G401.6 (cell line): Measurements from ENCODE around the gene BMPR1A.
"Not testable (repeated sequence)": the region's sequence is repeated elsewhere in the genome, so short reads cannot be mapped to it uniquely, and the experiment has no call there.

ENCODE experiments used
- FAIRE-seq: peaks from 2 replicates; lab custom pipeline; 2012; peaks lifted over from hg19 to GRCh38; lab: Jason Lieb, UNC

Gene BMPR1A

GRCh38 chr10:86971232-86971991, 215.0 kb downstream of the BMPR1A start:
- FAIRE-seq: no peak

GRCh38 chr10:86972613-86973380, 216.4 kb downstream of the BMPR1A start:
- no peak for FAIRE-seq

GRCh38 chr10:86974484-86974883, 218.1 kb downstream of the BMPR1A start:
- FAIRE-seq: no peak

GRCh38 chr10:86976362-86977056, 220.1 kb downstream of the BMPR1A start:
- FAIRE-seq: no peak

GRCh38 chr10:86978457-86978856, 222.0 kb downstream of the BMPR1A start:
- FAIRE-seq: not testable (repeated sequence)

- no peak for FAIRE-seq
Measured at GRCh38 chr10:86979296-86979818, 222.9 kb downstream of the BMPR1A start.

GRCh38 chr10:86979977-86980448, 223.6 kb downstream of the BMPR1A start:
- no peak for FAIRE-seq

GRCh38 chr10:86981020-86981419, 224.6 kb downstream of the BMPR1A start:
- not testable (repeated sequence) for FAIRE-seq

- no peak for FAIRE-seq
Measured at GRCh38 chr10:86981716-86982115, 225.3 kb downstream of the BMPR1A start.
